K562 (cell line): ENCODE measurements around the gene IL27RA. TPM values are rescaled to one million over a fixed set of nuclear protein-coding genes. Genes with fewer than 3 reads are reported as not detected.

Experiments used
- ATAC-seq: fragments of 200-7000 bp; cut with Tn5 transposase; 3 replicates; pipeline ENCODE4 v1.9.1; 2020; ENCODE audit warnings: moderate library complexity
- BruUV-seq: library from RNA; stranded (reverse); fragments of 400-500 nt; replicated peaks from 2 replicates; lab custom pipeline; 2021; lab: Mats Ljungman, UMichigan
- CTCF ChIA-PET: fragments of 300-600 bp; formaldehyde crosslinking; extraction: SDS; loops from one replicate; lab custom pipeline; 2021; ENCODE audit warnings: low intra/inter-chr PET ratio; lab: Yijun Ruan, JAX
- POLR2A ChIA-PET: fragments of 300-600, 350-650 bp; sonication (Branson Sonifier 250); formaldehyde crosslinking; extraction: SDS; loops from one replicate; lab custom pipeline; 2021; ENCODE audit warnings: antibody characterized with exemption, inconsistent platforms; lab: Yijun Ruan, JAX
- DNase-seq, 4 experiments: peaks; one replicate each; pipeline versions ENCODE4 v3.0.0 to v3.0.0-alpha.2; 2011 to 2018; ENCODE audit warnings: low spot score in 3 of 4, mixed read lengths in 3 of 4; ENCODE audit errors: extremely low read depth in 1 of 4
- FAIRE-seq: peaks from 2 replicates; lab custom pipeline; 2011; peaks lifted over from hg19 to GRCh38; lab: Jason Lieb, UNC
- H2AFZ ChIP-seq: 2 replicates; pipeline ENCODE4 v1.6.0; 2011; ENCODE audit warnings: low read depth, low read length, control low read depth, inconsistent platforms
- H3K27ac ChIP-seq: fragments of 200-600 bp; 3 replicates; pipeline ENCODE4 v1.8.0; 2011; ENCODE audit warnings: low read depth, mild to moderate bottlenecking, control low read depth, inconsistent platforms, low read length, moderate library complexity, mixed read lengths; ENCODE audit errors: extremely low read depth
- H3K27me3 ChIP-seq, 2 experiments: fragments of 300-600 bp in 1 of 2; 2 replicates in 1 of 2; 3 replicates in 1 of 2; pipeline versions ENCODE4 v1.6.0 to v1.8.0; 2011; ENCODE audit warnings: inconsistent platforms in 2 of 2, low read length in 2 of 2, mild to moderate bottlenecking in 1 of 2, mixed read lengths in 1 of 2, moderate library complexity in 1 of 2; ENCODE audit not compliant: control insufficient read depth in 2 of 2, insufficient read depth in 2 of 2
- H3K36me3 ChIP-seq: fragments of 300-600 bp; 3 replicates; pipeline ENCODE4 v1.8.0; 2011; ENCODE audit warnings: mild to moderate bottlenecking, low read length, inconsistent platforms; ENCODE audit not compliant: control insufficient read depth, insufficient read depth
- H3K4me1 ChIP-seq, 2 experiments: fragments of 200-600 bp in 1 of 2; replicated peaks in 1 of 2; 2 replicates in 1 of 2; 3 replicates in 1 of 2; pipeline versions ENCODE4 v1.5.1 to v1.8.0; 2011; ENCODE audit warnings: inconsistent platforms in 2 of 2, low read length in 2 of 2, mild to moderate bottlenecking in 1 of 2, mixed read lengths in 1 of 2, moderate library complexity in 1 of 2; ENCODE audit not compliant: control insufficient read depth in 2 of 2, insufficient read depth in 2 of 2
- H3K4me2 ChIP-seq: 2 replicates; pipeline ENCODE4 v1.6.1; 2011; ENCODE audit warnings: low read length, control low read depth, inconsistent platforms, mixed read lengths; ENCODE audit not compliant: insufficient read depth
- H3K4me3 ChIP-seq: fragments of 200-600 bp; sonication (generic), shearing (Covaris generic); 2 replicates; pipeline ENCODE4 v1.5.1; 2016; ENCODE audit warnings: control low read depth, inconsistent platforms
- H3K79me2 ChIP-seq: fragments of 200-600 bp; 3 replicates; pipeline ENCODE4 v1.8.0; 2011; ENCODE audit warnings: low read length, inconsistent platforms; ENCODE audit not compliant: control insufficient read depth, insufficient read depth
- H3K9ac ChIP-seq, 2 experiments: 2 replicates each; pipeline versions ENCODE4 v1.6.0 to v1.6.1; 2011; ENCODE audit warnings: low read depth in 2 of 2, low read length in 2 of 2, control low read depth in 1 of 2, inconsistent platforms in 1 of 2, mild to moderate bottlenecking in 1 of 2, mixed read lengths in 1 of 2; ENCODE audit not compliant: insufficient read depth in 1 of 2
- H3K9me1 ChIP-seq: one replicate; pipeline ENCODE4 v1.6.0; 2011; ENCODE audit warnings: inconsistent platforms, mild to moderate bottlenecking, low read length, moderate library complexity; ENCODE audit not compliant: control insufficient read depth, insufficient read depth
- H3K9me3 ChIP-seq: replicated peaks from 2 replicates; pipeline ENCODE4 v1.5.1; 2011; ENCODE audit warnings: low read depth, low read length, inconsistent platforms; ENCODE audit not compliant: control insufficient read depth, insufficient read depth
- H4K20me1 ChIP-seq: replicated peaks from 2 replicates; pipeline ENCODE4 v1.6.1; 2011; ENCODE audit warnings: low read length, inconsistent platforms, mixed read lengths; ENCODE audit not compliant: control insufficient read depth, insufficient read depth
- EWSR1 ChIP-seq: fragments of 450-650 bp; IDR thresholded peaks from 2 replicates; pipeline ENCODE4 v1.6.1; 2018; ENCODE audit warnings: borderline replicate concordance, mild to moderate bottlenecking, low read depth, moderate library complexity; ENCODE audit not compliant: partially characterized antibody
- NR4A1 ChIP-seq, 2 experiments: fragments of 250-450 bp in 1 of 2; fragments of 450-650 bp in 1 of 2; sonication (Bioruptor Pico) in 1 of 2; IDR thresholded peaks; 2 replicates each; pipeline versions ENCODE4 v1.4.0 to v1.6.1; 2016 to 2020; ENCODE audit warnings: mild to moderate bottlenecking in 2 of 2, missing compliant biosample characterization in 1 of 2, missing genetic modification characterization in 1 of 2, moderate library complexity in 1 of 2
- TCF3 ChIP-seq: sonication (generic); formaldehyde crosslinking; IDR thresholded peaks from 2 replicates; pipeline ENCODE4 v1.4.0; 2020; ENCODE audit warnings: mild to moderate bottlenecking, missing genetic modification reagents
- WGBS: fragments of 100-300 bp; shearing (Covaris generic); methylation state at CpG from one replicate; pipeline ENCODE4 v1.1.6; 2016; ENCODE audit warnings: low coverage, mixed read lengths; ENCODE audit not compliant: insufficient coverage; ENCODE audit errors: missing lambda C conversion rate; 5-methylcytosine and 5-hydroxymethylcytosine counted together
- in situ Hi-C: fragments of 300-500 bp; cut with MboI; formaldehyde crosslinking; loops from 4 replicates; pipeline ENCODE4 v1.15.0; 2018; ENCODE audit warnings: inconsistent platforms, mixed read lengths
- intact Hi-C: fragments of 100-400 bp; cut with micrococcal nuclease; formaldehyde crosslinking; loops from 2 replicates; pipeline ENCODE4 v1.14.2; 2022
- polyA plus RNA-seq, 8 experiments: library from polyadenylated mRNA; depleted of rRNA in 4 of 8; stranded (reverse) in 5 of 8; unstranded in 3 of 8; fragments of >200 nt; fragmentation: Nextera tagmentation in 2 of 8; fragmentation: Illumina TruSeq in 1 of 8; extraction: Ambion mirVana in 2 of 8; extraction: Trizol in 1 of 8; gene quantifications; 2 replicates each; pipeline versions ENCODE4 v1.2.1 to v1.2.3, GENCODE V29; 2011 to 2014; ENCODE audit warnings: inconsistent platforms in 1 of 8, missing spikeins in 1 of 8
- total RNA-seq, 7 experiments: library from RNA; depleted of rRNA in 6 of 7; stranded (reverse); fragments of >200 nt in 6 of 7; fragmentation: Illumina TruSeq in 2 of 7; extraction: Trizol in 2 of 7; gene quantifications; 2 replicates each; pipeline versions ENCODE4 v1.2.1 to v1.2.3, GENCODE V29; 2011 to 2021; ENCODE audit warnings: low replicate concordance in 1 of 7
- TF ChIP-seq, protein P1 (sequence below), 3 experiments: fragments of 200-800 bp in 1 of 3; fragments of 250-450 bp in 1 of 3; fragments of 450-650 bp in 1 of 3; sonication (Bioruptor Pico) in 1 of 3; sonication (Bioruptor generic) in 1 of 3; formaldehyde crosslinking in 1 of 3; IDR thresholded peaks; 2 replicates each; pipeline versions ENCODE4 v1.6.1 to v1.8.0; 2016 to 2022; ENCODE audit warnings: mild to moderate bottlenecking in 2 of 3, missing genetic modification characterization in 2 of 3, missing compliant biosample characterization in 1 of 3, moderate library complexity in 1 of 3
- TF ChIP-seq, protein P2 (sequence below), 2 experiments: fragments of 450-650 bp in 1 of 2; sonication (generic) in 1 of 2; formaldehyde crosslinking in 1 of 2; IDR thresholded peaks; 2 replicates each; pipeline versions ENCODE4 v1.7.1 to v1.9.0; 2016 to 2022; ENCODE audit warnings: inconsistent platforms in 1 of 2, mild to moderate bottlenecking in 1 of 2, missing genetic modification reagents in 1 of 2
- TF ChIP-seq, protein P3 (sequence below): fragments of 450-650 bp; IDR thresholded peaks from 2 replicates; pipeline ENCODE4 v1.6.1; 2016; ENCODE audit warnings: antibody characterized with exemption

The IL27RA gene
- total and polyA plus RNA-seq, 9 of the 15 experiments (the other 6 are each of a cell fraction or from before 2014, with no cell fraction given) = 1.9 to 15.9 (median 12.0) TPM

DNA sequence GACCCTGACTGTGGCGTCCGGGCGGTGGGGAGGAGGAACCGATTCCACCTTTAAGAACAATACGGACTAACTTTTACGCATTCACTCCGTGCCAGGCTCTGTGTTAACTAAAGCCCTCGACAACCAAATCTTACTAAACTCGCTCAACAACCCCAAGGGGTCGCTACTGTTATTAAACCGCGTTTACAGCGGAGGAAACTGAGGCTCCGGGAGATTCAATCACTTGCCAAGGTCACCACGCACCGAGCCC is 57.8 kb downstream of the IL27RA start:
- FAIRE-seq (no peak), DNase-seq (no peak), ATAC-seq (no peak)
- peak overlapping the region; percentile 59; the same call in 1 of the 3 replicates for H3K27ac ChIP-seq
- H3K27me3 ChIP-seq = no peaks in the 10 kb centered on the region
- intact Hi-C loops (no loop called here), in situ Hi-C loops (no loop called here)
- H3K9me3 ChIP-seq = peaks cover 10% of the 10 kb centered on the region
- no peak overlapping the region for H2AFZ ChIP-seq
- peaks cover 13% of the 10 kb centered on the region for H3K79me2 ChIP-seq
- 17% methylated on average over 14 of the region's 16 CpGs for WGBS
- ChIA-PET POLR2A (no interaction called here), CTCF (interaction anchor here (0.6 to 1.0 kb wide), 3 partner anchors 16 to 210 kb away, joined by 3 to 5 read pairs (median 3); no protein-coding TSS in a partner anchor)
- H3K36me3 ChIP-seq = peaks cover 22% of the 10 kb centered on the region; the same call in 2 of the 3 replicates
- H3K4me2 ChIP-seq = peak overlapping the region; percentile 50
- peaks cover 11 to 39% of the 10 kb centered on the region in 2 experiments; a peak in 3 of 5 replicates for H3K4me1 ChIP-seq
- no peaks in the 10 kb centered on the region for H4K20me1 ChIP-seq
- BruUV-seq = no TSS peak
- peak overlapping the region; percentile 39 to 89; a peak in 3 of 4 replicates for H3K9ac ChIP-seq
- peak overlapping the region; percentile 63 for H3K4me3 ChIP-seq
- H3K9me1 ChIP-seq = no peaks in the 10 kb centered on the region
- TF ChIP-seq, protein P1, sequence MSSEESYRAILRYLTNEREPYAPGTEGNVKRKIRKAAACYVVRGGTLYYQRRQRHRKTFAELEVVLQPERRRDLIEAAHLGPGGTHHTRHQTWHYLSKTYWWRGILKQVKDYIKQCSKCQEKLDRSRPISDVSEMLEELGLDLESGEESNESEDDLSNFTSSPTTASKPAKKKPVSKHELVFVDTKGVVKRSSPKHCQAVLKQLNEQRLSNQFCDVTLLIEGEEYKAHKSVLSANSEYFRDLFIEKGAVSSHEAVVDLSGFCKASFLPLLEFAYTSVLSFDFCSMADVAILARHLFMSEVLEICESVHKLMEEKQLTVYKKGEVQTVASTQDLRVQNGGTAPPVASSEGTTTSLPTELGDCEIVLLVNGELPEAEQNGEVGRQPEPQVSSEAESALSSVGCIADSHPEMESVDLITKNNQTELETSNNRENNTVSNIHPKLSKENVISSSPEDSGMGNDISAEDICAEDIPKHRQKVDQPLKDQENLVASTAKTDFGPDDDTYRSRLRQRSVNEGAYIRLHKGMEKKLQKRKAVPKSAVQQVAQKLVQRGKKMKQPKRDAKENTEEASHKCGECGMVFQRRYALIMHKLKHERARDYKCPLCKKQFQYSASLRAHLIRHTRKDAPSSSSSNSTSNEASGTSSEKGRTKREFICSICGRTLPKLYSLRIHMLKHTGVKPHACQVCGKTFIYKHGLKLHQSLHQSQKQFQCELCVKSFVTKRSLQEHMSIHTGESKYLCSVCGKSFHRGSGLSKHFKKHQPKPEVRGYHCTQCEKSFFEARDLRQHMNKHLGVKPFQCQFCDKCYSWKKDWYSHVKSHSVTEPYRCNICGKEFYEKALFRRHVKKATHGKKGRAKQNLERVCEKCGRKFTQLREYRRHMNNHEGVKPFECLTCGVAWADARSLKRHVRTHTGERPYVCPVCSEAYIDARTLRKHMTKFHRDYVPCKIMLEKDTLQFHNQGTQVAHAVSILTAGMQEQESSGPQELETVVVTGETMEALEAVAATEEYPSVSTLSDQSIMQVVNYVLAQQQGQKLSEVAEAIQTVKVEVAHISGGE (CRISPR knock-in tag; IDR thresholded peaks at IDR 0.05) = no peak
- TF ChIP-seq, protein P2, sequence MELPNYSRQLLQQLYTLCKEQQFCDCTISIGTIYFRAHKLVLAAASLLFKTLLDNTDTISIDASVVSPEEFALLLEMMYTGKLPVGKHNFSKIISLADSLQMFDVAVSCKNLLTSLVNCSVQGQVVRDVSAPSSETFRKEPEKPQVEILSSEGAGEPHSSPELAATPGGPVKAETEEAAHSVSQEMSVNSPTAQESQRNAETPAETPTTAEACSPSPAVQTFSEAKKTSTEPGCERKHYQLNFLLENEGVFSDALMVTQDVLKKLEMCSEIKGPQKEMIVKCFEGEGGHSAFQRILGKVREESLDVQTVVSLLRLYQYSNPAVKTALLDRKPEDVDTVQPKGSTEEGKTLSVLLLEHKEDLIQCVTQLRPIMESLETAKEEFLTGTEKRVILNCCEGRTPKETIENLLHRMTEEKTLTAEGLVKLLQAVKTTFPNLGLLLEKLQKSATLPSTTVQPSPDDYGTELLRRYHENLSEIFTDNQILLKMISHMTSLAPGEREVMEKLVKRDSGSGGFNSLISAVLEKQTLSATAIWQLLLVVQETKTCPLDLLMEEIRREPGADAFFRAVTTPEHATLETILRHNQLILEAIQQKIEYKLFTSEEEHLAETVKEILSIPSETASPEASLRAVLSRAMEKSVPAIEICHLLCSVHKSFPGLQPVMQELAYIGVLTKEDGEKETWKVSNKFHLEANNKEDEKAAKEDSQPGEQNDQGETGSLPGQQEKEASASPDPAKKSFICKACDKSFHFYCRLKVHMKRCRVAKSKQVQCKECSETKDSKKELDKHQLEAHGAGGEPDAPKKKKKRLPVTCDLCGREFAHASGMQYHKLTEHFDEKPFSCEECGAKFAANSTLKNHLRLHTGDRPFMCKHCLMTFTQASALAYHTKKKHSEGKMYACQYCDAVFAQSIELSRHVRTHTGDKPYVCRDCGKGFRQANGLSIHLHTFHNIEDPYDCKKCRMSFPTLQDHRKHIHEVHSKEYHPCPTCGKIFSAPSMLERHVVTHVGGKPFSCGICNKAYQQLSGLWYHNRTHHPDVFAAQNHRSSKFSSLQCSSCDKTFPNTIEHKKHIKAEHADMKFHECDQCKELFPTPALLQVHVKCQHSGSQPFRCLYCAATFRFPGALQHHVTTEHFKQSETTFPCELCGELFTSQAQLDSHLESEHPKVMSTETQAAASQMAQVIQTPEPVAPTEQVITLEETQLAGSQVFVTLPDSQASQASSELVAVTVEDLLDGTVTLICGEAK (IDR thresholded peaks at IDR 0.05) = 0 out of 2 replicates have a peak, but pooled peaks have one; percentile 25
- TF ChIP-seq, protein P2 (CRISPR knock-in tag; IDR thresholded peaks at IDR 0.05) = no peak
- TF ChIP-seq TCF3 (CRISPR knock-in tag) (no peak), EWSR1 (no peak), NR4A1 (CRISPR knock-in tag; IDR thresholded peaks at IDR 0.05) (no peak), NR4A1 (tag; IDR thresholded peaks at IDR 0.05) (no peak)
- TF ChIP-seq, protein P3, sequence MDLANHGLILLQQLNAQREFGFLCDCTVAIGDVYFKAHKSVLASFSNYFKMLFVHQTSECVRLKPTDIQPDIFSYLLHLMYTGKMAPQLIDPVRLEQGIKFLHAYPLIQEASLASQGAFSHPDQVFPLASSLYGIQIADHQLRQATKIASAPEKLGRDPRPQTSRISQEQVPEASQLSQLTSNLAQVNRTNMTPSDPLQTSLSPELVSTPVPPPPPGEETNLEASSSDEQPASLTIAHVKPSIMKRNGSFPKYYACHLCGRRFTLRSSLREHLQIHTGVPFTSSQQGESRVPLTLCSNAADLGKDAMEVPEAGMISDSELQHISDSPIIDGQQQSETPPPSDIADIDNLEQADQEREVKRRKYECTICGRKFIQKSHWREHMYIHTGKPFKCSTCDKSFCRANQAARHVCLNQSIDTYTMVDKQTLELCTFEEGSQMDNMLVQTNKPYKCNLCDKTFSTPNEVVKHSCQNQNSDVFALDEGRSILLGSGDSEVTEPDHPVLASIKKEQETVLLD = 0 out of 2 replicates have a peak, but pooled peaks have one; percentile 12
